A673 (cell line): ENCODE data around the gene ELK4. TPM values are rescaled to one million over a fixed set of nuclear protein-coding genes. Genes with fewer than 3 reads are reported as not detected.

Source experiments
- BruUV-seq: library from RNA; stranded (reverse); fragments of 400-500 nt; replicated peaks from 2 replicates; lab custom pipeline; 2021; lab: Mats Ljungman, UMichigan
- CTCF ChIA-PET: fragments of 300-600 bp; sonication (Branson Sonifier 250); formaldehyde crosslinking; loops from one replicate; lab custom pipeline; 2022; ENCODE audit warnings: antibody characterized with exemption; lab: Charles Lee
- POLR2A ChIA-PET: fragments of 300-600 bp; sonication (Branson Sonifier 250); formaldehyde crosslinking; loops from one replicate; lab custom pipeline; 2022; ENCODE audit warnings: antibody characterized with exemption; ENCODE audit not compliant: low non-redundant PET; lab: Charles Lee
- DNase-seq: peaks from one replicate; pipeline ENCODE4 v3.0.0-alpha.2; 2015; ENCODE audit warnings: low spot score
- H3K27ac ChIP-seq: fragments of 200-600 bp; sonication (generic); 2 replicates; pipeline ENCODE4 v1.5.1; 2016; ENCODE audit warnings: mixed run types, low read depth, mild to moderate bottlenecking, mixed read lengths, antibody characterized with exemption, low read length; ENCODE audit not compliant: poor library complexity, severe bottlenecking
- H3K27me3 ChIP-seq: fragments of 200-600 bp; sonication (generic); replicated peaks from 2 replicates; pipeline ENCODE4 v1.6.1; 2017; ENCODE audit warnings: mixed run types, low read depth, mild to moderate bottlenecking, mixed read lengths, antibody characterized with exemption, low read length; ENCODE audit not compliant: insufficient read depth, poor library complexity
- H3K36me3 ChIP-seq: fragments of 200-600 bp; sonication (generic); 2 replicates; pipeline ENCODE4 v1.6.1; 2016; ENCODE audit warnings: mixed run types, mild to moderate bottlenecking, mixed read lengths, antibody characterized with exemption, low read length; ENCODE audit not compliant: insufficient read depth, poor library complexity, severe bottlenecking
- H3K4me1 ChIP-seq: fragments of 200-600 bp; sonication (generic); 2 replicates; pipeline ENCODE4 v1.6.1; 2017; ENCODE audit warnings: mixed run types, mild to moderate bottlenecking, mixed read lengths, antibody characterized with exemption, low read length; ENCODE audit not compliant: insufficient read depth, poor library complexity, severe bottlenecking
- H3K4me3 ChIP-seq: fragments of 200-600 bp; sonication (generic); 2 replicates; pipeline ENCODE4 v1.5.1; 2016; ENCODE audit warnings: low read depth, mixed run types, mild to moderate bottlenecking, mixed read lengths, low read length; ENCODE audit not compliant: poor library complexity, severe bottlenecking
- H3K9me3 ChIP-seq: fragments of 200-600 bp; sonication (generic); 2 replicates; pipeline ENCODE4 v1.6.1; 2016; ENCODE audit warnings: mixed run types, low read depth, mild to moderate bottlenecking, mixed read lengths, antibody characterized with exemption, low read length; ENCODE audit not compliant: poor library complexity, severe bottlenecking
- EZH2 ChIP-seq: fragments of 200-600 bp; sonication (generic); IDR thresholded peaks from 2 replicates; pipeline ENCODE4 v1.6.1; 2017; ENCODE audit warnings: borderline replicate concordance, low read depth, mild to moderate bottlenecking, mixed read lengths, antibody characterized with exemption, low read length; ENCODE audit not compliant: poor library complexity, severe bottlenecking
- intact Hi-C: fragments of 100-400 bp; cut with micrococcal nuclease; formaldehyde crosslinking; loops from one replicate; pipeline ENCODE4 v1.10.0; 2022; ENCODE audit not compliant: unreplicated experiment
- total RNA-seq: library from RNA; stranded (reverse); gene quantifications from 2 replicates; pipeline ENCODE4 v1.2.3, GENCODE V29; 2021
- TF ChIP-seq, protein P1 (sequence below): fragments of 300-800, 200-600 bp; sonication (generic); conservative IDR thresholded peaks from 2 replicates; pipeline ENCODE4 v1.5.1; 2017; ENCODE audit warnings: low read depth, mild to moderate bottlenecking, antibody characterized with exemption, low read length, moderate library complexity, mixed read lengths

ELK4 gene
- total RNA-seq, 1 experiment from 2014 or later, result 38.2 TPM

DNA sequence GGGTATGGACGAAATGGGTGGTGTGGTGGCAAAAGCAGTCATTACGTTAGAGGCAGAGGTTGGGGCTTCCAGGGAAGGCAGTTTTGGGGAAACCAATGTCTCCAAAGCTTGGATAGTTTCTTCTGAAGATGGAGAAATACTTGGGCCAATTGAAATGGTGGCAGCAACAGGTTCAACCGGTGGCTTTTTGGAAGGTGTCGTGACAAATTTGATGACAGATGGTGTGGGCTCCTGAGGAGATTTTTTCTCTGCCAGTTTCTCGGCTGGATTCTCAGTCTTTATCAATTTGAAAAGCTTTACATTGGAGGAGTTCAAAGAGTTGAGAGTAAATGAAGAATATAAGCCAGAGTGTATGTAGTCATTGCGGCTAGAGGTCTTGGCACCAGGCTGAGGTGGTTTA is 11.5 kb downstream of the ELK4 start:
- BruUV-seq, result TSS peak; percentile 18
- no peak for DNase-seq
- H3K9me3 ChIP-seq, result no peaks in the 10 kb centered on the region
- no peak overlapping the region for H3K4me3 ChIP-seq
- ChIA-PET POLR2A (no interaction called here), CTCF (interaction anchor here (0.6 kb wide), 1 partner anchor 37 kb away, joined by 9 read pairs; no protein-coding TSS in a partner anchor)
- TF ChIP-seq EZH2, result no peak
- TF ChIP-seq, protein P1, sequence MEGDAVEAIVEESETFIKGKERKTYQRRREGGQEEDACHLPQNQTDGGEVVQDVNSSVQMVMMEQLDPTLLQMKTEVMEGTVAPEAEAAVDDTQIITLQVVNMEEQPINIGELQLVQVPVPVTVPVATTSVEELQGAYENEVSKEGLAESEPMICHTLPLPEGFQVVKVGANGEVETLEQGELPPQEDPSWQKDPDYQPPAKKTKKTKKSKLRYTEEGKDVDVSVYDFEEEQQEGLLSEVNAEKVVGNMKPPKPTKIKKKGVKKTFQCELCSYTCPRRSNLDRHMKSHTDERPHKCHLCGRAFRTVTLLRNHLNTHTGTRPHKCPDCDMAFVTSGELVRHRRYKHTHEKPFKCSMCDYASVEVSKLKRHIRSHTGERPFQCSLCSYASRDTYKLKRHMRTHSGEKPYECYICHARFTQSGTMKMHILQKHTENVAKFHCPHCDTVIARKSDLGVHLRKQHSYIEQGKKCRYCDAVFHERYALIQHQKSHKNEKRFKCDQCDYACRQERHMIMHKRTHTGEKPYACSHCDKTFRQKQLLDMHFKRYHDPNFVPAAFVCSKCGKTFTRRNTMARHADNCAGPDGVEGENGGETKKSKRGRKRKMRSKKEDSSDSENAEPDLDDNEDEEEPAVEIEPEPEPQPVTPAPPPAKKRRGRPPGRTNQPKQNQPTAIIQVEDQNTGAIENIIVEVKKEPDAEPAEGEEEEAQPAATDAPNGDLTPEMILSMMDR, result no peak
- intact Hi-C loops, result no loop called here
- no peaks in the 10 kb centered on the region for H3K4me1 ChIP-seq
- no peaks in the 10 kb centered on the region for H3K27me3 ChIP-seq
- peaks cover 64% of the 10 kb centered on the region for H3K36me3 ChIP-seq
- H3K27ac ChIP-seq, result no peak overlapping the region

DNA sequence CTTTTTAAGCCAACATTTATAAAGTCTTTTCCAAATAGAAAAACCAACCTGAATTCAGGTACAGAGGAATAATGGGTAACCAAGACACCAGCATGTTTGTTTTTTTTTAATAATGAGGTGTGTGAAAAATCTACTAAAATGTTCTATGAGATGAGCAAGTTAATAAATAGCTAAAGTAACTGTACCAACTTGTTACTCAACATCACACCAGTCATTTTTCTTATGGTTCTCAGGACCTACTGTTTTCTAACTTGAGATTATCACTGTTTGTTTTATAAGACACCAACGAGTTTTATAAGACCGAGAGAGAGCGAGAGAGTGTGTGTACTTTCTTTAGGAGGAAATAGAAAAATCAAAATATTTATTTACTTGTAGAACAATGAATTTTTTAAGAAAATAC is 12.4 kb downstream of the ELK4 start:
- peaks cover 70% of the 10 kb centered on the region for H3K36me3 ChIP-seq
- TF ChIP-seq, protein P1, result no peak
- TF ChIP-seq EZH2, result no peak
- H3K4me1 ChIP-seq, result no peaks in the 10 kb centered on the region
- H3K27ac ChIP-seq, result no peak overlapping the region
- H3K9me3 ChIP-seq, result no peaks in the 10 kb centered on the region
- H3K4me3 ChIP-seq, result no peak overlapping the region
- no TSS peak for BruUV-seq
- intact Hi-C loops, result no loop called here
- ChIA-PET CTCF (no interaction called here), POLR2A (no interaction called here)
- DNase-seq, result no peak
- H3K27me3 ChIP-seq, result no peaks in the 10 kb centered on the region

- intact Hi-C loops, result no loop called here
- H3K36me3 ChIP-seq, result peaks cover 62% of the 10 kb centered on the region
- CTCF ChIA-PET, result no interaction called here
- POLR2A ChIA-PET, result no interaction called here
- H3K27ac ChIP-seq, result no peak overlapping the region
- H3K27me3 ChIP-seq, result no peaks in the 10 kb centered on the region
- no TSS peak for BruUV-seq
- no peaks in the 10 kb centered on the region for H3K9me3 ChIP-seq
- no peak for TF ChIP-seq EZH2
- TF ChIP-seq, protein P1, result no peak
- DNase-seq, result no peak
- H3K4me3 ChIP-seq, result no peak overlapping the region
- no peaks in the 10 kb centered on the region for H3K4me1 ChIP-seq
These were observed 15.1 kb downstream of the ELK4 start for GRCh38 chr1:205616563-205617293.
